Activated CD4-positive, alpha-beta T cell treated with anti-CD3 and anti-CD28 coated beads, Interleukin-2, amount 50 U/mL, for 1 hour (primary cell): ENCODE measurements around the gene SLC43A1.

Experiments used
- DNase-seq: peaks from one replicate; pipeline ENCODE4 v3.0.0-alpha.2; 2020

SLC43A1 gene

DNA sequence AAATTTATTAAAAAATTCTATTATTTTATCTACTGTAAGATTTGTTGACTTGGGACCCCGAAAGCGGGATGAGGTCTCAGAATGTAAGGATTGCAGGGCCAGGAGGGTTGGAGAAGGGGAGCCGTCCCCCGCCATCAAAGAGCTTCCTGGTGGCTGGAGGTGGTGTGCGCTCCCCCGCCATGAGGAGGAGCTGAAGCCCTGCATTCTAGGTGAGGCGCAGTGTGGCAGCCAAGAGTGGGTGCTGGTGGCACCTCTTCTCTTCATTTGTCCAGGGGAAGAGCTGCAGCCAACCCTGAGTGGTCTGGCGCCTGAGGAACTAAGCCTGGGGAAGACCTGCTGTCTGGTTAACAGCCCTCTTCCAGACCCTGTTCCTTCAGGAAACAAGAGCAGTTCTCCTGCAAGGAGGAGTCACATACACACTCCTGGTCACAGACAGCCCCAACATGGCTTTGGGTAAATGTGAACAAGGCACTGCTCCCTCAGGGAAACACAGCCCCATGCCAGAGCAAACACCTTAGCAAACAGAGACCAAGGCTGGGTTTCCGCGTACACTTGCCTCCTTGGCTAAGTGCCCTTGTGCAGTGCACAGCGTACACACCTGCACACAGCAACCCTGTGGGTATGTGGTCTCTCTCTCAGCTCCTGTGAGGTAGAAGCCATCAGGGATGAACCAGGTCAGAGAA is 37.9 kb downstream of the SLC43A1 start:
- DNase-seq, result no peak

DNA sequence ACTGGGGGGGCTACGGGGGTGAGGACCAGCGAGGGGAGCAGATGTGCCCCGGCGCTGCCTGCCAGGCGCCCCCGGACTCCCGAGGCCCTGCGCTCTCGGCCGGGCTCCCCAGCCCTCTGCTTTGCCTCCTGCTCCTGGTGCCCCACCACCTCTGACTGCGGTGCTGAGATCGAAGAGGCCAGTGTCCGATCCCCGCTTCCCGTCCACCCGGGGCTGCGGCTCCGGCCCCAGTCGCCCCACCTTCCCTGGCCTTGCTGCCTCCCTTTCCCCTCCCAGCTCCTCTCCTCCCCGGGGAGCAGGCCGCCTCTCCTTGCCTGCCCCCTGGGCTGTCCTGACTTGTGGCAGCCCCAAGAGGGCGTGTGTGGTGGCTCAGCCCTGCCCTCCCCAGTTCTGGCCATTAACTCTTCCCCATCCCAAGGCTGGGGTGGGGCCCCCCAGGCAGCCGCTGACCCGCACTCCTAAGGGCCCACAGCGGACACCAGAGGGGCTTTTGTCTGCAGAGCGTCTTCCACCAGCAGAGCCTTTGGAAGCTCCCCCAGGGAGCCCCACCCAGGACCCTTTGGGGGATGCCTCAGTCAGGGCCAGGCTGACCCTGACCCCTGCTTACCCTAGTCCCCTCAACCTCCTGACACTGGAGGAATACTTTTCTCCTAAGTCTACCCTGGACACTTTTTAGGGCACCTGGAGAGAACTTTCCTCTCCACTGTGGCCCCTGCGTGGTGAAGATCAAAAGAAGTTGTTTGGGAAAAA is 38.6 kb downstream of the SLC43A1 start:
- no peak for DNase-seq

DNA sequence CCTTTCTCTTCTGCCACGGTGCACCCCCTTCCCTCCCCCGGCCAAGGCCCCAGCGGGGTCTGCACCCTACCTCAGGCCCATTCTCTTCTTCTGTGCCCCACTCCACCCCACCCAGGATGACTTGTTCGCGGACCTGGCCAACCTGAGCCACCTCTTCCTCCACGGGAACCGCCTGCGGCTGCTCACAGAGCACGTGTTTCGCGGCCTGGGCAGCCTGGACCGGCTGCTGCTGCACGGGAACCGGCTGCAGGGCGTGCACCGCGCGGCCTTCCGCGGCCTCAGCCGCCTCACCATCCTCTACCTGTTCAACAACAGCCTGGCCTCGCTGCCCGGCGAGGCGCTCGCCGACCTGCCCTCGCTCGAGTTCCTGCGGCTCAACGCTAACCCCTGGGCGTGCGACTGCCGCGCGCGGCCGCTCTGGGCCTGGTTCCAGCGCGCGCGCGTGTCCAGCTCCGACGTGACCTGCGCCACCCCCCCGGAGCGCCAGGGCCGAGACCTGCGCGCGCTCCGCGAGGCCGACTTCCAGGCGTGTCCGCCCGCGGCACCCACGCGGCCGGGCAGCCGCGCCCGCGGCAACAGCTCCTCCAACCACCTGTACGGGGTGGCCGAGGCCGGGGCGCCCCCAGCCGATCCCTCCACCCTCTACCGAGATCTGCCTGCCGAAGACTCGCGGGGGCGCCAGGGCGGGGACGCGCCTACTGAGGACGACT is 39.3 kb downstream of the SLC43A1 start:
- no peak for DNase-seq

DNA sequence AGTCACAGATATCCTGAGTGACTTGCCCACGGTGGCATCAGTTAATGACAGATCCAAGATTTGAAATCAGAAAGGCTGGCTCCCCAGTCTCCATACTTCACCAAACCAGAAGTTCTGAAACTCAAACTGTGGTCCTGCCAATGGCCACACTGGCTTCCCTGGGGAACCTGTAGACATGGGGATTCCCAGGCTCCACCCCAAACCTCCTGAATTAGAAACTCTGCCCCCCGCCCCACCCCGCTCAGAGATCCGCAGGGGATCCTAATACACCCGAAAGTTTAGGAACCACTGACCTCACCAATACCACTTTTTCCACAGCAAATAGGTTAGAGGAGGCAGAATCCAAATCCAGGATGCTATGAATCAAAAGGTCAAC is 39.8 kb downstream of the SLC43A1 start:
- no peak for DNase-seq

DNA sequence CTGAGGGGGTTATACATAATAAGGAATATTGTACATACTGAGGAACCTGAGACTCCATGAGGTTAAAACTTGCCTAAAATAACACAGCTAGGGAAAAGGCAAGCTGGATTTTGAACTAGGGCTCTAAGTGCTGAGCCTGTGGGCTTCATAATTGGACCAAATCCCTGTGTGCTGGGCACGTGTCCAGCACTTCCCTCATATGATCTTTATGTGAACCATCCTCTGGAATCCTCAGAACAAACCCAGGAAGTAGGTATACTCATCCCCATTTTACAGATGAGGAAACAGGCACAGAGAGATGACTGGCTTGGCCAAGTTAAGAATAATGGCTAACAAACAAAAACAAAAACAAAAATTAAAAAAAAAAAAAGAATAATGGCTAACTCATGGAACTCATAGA is 40.3 kb downstream of the SLC43A1 start:
- no peak for DNase-seq

DNA sequence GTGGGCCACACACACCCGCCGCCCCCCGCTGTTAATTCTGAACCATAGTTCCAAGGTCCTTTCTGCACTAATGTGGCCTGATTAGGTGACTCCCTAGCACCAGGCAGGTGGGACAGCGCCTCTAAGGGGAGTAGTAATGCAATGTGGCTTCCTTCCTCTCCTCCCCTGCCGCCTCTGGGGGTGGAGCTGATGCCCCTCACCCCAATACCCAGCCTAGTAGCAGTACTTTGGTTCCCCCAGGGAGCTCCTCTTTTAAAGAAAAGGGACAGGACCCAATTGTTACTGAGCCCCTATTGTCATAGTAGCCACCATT is 40.7 kb downstream of the SLC43A1 start:
- no peak for DNase-seq

DNA sequence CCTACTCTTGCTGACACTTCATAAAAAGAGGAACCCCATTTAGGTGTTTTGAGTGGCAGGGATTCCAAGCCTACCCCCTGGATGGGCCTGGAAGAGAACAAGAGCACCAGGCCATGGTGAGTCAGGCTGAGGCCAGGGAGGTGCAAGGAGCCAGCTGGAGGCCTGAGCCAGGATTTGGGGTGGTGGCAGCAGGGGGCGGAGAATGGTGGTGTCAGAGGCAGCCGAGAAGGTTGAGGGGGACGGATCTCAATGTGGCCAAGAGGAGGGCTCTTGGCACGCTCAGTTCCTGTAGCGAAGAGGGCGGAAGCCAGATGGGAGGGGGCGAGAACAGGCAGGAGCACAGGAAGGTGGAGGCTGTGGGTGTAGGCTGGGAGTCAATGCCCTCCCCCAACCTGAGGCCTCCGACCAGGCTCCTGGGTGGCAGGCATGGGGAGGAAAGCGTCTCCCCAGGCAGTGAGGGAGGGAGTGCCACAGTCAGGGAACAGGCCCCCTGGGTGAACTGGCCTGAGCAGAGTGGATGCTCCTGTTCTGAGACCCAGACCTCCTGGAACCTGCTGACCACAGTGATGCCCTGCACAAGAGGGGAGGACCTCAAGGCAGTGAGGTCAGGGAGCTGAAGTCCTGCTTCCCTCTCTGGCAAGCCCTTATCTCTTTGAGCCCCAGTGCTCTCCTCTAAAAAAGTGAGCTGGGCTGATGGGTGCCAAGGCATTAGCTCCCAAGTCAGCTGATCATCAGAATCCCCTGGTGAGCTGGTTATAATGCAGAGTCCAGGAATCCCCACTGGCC is 41.3 kb downstream of the SLC43A1 start:
- no peak for DNase-seq

DNA sequence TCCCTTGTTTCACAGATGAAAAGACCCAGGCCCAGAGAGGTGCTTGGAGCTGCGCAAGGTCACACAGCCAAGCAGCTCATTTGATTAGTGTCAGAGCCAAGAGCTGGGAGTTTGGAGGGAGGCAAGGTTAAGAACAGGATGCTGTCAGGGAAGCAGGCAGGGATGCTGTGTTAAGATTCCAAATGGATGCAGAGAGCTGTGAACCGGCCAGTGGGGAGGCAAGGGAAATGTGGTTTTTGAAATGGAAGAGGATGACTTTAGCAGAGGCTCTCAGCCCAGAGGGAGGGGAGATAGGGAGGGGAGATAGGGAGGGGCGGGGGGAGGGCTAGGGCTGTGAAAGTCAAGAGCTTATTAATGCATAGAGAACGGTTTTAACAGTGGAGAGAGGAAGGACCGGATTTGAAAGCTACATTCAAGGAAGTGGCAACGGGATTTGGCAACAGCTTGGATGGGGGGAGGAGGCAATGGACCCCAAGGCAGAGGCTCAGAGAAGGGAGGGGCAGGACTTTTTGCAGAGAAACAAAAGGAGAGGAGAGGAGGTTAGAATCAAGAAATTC is 42.1 kb downstream of the SLC43A1 start:
- no peak for DNase-seq

DNA sequence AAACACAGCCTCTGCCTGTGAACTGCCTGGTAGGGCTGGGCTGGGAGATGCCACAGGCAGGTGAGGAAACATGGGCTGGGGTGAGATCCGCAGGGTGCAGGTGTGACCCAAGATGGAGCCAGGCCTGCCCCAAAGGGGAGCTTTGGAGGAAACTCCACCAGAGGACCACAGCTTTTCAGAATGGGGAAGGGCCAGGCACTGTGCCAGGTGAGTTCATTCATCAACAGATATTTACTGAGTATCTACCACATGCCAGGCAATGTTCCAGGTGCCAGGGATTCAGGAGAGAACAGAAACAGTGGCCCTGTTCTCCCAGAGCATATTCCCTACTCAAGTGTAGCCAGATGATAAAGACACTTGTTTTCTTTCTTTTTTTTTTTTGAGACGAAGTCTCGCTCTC is 44.0 kb downstream of the SLC43A1 start:
- DNase-seq, result no peak

DNA sequence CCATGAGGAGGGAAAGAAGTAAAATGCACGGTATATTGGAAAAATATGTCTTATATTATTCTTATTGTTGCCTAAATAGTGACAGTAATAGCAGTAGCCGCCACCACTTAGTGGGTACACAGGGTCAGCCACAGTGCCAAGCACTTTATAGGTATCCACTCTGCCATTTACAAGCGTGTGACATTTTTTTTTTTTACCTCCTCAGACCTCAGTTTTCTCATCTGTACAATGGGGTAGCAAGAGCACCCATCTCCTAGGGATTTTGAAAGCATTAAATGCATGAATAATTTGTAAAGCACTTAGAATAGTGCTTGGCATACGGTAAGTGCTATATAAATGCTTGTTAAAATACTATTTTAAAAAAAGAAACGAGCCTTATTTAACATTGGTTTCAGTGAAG is 46.2 kb downstream of the SLC43A1 start:
- DNase-seq, result no peak

DNA sequence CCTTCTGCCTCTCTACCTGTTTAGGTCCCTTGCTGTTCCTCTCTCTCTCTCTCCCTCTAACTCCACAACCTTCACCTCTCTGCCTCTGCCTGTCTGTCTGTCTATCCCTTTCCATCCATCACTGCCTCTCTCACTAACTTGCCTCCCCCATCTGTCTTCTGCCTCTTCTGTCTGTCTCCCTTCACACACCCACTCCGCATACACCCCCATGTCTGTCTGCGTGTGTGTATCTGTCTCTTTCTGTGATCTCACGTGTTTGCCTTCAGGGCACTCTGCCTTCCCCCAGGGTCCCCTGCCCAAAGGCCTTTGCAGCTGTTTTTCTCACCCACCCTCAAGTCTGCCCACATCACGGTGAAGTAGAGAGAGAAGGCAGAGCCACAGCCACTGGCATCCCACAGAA is 47.2 kb downstream of the SLC43A1 start:
- no peak for DNase-seq

DNA sequence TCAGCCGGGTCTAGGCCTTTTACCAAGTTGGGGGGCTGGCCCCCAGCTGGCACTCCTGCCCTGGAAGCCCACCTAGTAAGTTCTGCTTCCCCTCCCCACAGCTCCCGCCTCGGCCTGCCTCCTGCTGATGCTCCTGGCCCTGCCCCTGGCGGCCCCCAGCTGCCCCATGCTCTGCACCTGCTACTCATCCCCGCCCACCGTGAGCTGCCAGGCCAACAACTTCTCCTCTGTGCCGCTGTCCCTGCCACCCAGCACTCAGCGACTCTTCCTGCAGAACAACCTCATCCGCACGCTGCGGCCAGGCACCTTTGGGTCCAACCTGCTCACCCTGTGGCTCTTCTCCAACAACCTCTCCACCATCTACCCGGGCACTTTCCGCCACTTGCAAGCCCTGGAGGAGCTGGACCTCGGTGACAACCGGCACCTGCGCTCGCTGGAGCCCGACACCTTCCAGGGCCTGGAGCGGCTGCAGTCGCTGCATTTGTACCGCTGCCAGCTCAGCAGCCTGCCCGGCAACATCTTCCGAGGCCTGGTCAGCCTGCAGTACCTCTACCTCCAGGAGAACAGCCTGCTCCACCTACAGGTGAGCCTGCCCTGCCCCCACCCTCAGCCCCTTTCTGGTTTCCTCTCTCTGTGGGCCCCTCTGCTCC is 47.9 kb downstream of the SLC43A1 start:
- DNase-seq, result no peak

DNA sequence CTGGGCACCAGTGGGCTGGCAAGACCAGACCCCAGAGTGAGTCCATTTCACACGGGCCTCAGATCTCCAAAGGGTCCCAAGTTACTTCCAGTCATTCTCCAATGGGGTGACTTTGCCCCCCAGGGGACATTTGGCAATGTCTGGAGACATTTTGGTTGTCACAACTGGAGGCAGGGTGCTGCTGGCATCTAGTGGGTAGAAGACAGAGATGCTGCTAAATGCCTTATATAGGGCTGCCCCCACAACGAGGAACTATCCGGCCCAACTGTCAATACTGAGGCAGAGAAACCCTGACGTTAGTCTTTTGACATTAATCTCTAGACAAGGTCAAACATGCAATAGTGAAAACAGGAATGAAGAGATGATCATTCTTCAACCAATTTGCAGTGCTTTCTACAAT is 48.8 kb downstream of the SLC43A1 start:
- no peak for DNase-seq

DNA sequence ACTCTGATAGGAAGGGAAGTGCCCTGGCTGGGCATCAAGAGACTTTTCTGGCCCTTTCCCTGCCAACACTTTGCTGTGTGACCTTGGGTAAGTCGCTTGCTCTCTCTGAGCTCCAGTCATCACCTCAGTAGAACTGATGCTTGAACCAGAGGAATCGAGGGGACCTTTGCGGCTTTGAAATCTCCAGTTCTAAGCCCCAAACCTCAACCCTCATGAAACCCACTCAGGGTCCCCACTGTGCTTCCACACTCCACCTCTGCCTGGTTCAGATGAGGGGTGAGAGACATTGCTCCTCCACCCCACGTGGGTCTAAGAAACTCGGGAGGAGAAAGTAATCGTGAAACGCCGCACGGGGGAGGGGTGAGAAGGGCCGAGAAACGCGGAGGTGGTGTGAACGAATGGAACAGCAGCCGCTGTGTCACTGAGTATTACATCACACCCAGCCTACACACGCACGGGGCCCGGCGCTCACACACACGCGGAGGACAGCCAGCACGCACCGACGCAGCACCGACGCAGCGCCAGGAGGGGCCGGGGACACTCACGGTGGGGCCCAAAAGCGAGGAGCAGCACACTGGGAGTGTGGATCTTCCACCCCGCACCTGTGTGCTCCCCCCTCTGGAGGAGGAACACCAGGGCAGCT is 50.8 kb downstream of the SLC43A1 start:
- DNase-seq, result no peak

DNA sequence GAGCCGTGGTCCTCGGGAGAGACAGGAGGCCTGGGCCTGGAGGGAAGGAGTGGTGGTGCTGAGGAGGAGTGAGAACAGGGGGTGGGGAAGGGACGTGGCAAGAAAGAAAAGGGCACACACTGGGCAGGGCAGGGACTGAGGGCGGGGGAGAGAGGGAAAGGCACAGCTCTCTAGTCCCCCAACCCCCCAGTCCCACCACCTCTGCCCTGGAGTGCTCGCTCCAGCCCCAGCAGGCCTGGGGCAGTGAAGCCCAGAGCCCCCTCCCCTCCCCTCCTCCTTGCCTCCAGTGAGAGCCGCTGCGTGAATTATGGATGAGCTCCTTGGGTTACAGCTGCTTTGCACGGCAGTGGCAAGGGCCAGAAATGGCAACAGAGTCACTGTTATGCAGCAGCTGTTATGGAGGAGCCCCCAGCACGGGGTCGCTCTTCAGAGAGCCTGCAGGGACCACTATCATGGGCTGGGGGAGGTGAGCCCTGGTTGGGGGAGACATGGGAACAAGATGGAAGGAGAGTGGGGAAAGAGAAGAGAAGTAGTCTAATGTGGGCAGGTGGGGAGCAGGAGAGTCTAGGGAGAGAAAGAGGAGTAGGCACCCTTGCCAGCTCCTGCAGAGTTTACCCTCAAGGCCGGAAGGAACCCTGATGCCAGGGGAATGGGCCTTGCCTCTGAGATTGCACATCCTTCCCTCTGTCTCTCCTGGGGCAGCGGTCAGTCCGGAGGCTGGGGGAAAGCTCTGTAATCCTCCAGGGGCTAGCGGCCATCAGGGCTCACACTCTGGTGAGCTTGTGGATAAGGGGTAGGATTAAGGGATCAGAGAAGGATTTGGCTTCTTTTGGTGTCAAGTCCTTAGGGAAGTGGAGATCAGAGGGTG is 51.6 kb downstream of the SLC43A1 start:
- no peak for DNase-seq

DNA sequence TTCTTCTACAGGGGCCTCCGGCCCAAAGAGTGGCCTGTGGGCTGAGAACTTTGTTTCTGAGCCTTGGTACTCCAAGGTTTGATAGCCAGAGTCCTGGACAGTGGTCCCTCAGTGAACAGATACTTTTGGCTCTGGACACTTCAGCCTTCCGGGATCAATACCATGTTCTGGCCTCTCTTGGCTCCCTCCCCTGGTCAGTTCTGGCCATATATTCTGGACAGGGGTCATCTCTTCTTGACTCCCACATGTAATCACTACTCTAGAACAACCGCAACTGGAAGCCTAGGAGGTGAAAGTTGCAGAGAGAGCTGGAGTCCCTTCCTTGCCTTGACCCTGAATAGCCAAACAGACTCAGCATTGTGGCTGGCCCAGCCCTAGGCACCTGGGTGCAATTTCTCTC is 52.9 kb downstream of the SLC43A1 start:
- DNase-seq, result no peak

DNA sequence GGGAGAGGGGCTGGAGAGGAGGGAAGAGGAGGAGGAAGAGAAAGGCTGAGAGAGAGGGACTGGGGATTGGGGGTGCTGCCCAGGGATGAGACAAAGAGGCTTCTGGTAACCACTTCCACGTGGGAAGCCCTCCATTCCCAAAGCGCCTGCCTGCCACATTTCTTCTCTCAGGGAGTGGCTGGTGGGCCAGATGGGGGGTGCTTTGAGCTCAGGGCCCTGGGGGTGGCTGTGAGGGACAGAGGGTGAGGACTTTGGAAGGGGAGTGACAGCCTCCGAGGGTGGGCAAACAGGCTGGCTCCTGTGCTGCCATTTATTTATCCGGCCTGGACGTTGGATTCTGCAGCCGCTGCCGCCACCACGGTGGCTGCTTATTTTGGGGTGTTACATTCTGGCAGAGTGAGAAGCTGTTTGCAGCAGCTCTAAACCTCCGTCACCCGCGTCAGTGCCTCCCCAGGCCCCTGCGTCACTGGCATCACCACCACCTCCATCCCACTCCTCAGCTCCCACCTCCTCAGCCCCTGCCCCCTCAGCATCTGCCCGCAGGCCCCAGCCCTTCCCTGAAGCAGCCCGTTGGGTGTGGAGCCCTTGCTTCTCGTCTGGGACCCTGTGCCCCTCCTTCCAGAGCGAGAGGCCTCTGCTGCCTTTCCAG is 53.5 kb downstream of the SLC43A1 start:
- no peak for DNase-seq

DNA sequence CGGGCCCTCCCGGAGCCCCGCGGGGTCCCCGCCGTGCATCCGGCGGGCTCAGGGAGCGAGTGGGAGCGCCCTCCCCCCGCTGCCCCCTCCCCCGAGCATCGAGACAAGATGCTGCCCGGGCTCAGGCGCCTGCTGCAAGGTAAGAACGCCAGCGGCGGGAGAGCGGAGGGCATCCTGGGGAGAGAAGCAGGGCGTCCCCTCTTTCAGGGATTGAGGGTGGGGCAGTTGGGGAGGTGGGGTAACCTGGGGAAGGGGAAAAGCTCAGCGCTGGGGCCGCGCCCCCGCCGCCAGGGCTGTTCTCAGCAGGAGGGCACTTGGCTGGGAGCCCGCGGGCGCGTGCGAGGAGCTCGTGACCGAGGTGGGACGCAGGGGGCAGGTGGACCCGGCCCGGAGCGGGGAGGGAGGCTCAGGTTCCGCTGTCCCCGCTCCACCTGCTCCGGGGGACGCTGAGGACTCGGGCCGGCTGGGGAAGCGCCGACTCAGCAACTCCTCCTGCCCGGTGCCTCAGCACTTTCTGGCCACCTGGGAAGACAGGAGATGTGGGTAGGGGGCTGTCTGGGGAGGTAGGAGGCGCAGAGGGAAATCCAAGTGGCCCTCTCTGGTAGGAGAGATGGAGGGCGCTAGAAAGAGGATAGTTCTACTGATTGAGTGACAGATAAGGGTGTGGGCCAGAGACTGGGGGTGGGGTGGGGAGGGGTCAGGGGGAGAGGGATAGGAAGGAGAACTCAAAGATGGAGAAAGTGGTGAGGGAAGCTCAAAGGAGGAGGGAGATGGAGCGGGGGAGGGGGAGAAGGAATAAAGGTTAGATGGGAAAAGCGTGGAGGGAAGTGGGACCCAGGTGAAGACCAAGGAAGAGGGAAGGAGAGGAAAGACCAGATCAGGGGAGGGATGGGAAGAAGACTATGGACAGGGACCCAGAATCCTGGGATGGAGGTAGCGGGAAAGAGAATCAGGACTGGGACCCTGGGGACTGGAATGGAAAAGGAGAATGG is 54.4 kb downstream of the SLC43A1 start:
- no peak for DNase-seq

DNA sequence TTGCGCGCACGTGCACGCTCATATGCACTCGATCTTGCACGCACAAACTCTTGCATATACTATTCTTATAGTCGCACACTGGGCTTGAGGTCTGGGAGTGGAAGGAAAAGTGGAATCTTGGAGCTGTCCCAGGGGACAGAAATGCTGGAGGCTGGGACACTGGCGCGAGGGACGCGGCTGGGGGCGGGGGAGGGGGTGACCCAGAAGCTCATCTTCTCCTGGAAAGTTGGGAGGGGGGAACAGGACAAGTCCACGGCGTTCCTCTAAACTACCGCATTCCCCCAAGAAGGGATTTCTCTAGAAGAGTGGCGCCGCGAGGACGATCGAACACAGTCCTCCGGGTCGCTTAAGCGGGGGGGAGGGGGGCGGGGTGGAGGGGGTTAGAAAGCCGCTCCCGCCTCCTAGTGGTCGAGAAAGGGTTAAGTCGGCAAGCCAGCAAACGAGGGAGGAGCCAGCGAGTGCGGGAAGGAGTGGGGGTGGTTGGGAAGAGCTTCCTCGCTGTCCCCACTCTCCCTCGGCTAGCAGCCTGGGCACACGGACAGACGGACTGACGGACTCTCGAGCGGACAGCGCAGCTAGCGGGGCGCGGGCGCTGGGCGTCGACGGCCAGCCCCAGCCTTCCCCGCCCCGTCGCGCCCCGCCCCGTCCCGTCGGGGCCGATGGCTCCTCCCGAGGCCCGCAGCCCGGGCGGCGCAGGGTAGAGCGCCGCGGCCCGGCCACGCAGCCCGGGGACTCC is 55.3 kb downstream of the SLC43A1 start, which contains the start of gene RTN4RL2:
TSS of gene RTN4RL2 (plus strand) at position 507 of the 736 bp plus-strand sequence. CDS start 338 bp downstream, outside the sequence.
- DNase-seq, result peak; percentile 12
